ENCODE measurements around the gene H1-8.
"Not testable (repeated sequence)": the region's sequence is repeated elsewhere in the genome, so short reads cannot be mapped to it uniquely, and the experiment has no call there.

The H1-8 gene

GRCh38 chr3:129514563-129514962 lies 28.4 kb upstream of the H1-8 start:
- no peak for DNase-seq (ENCODE audit: low read depth in 1 of 2, low spot score in 1 of 2)

DNA sequence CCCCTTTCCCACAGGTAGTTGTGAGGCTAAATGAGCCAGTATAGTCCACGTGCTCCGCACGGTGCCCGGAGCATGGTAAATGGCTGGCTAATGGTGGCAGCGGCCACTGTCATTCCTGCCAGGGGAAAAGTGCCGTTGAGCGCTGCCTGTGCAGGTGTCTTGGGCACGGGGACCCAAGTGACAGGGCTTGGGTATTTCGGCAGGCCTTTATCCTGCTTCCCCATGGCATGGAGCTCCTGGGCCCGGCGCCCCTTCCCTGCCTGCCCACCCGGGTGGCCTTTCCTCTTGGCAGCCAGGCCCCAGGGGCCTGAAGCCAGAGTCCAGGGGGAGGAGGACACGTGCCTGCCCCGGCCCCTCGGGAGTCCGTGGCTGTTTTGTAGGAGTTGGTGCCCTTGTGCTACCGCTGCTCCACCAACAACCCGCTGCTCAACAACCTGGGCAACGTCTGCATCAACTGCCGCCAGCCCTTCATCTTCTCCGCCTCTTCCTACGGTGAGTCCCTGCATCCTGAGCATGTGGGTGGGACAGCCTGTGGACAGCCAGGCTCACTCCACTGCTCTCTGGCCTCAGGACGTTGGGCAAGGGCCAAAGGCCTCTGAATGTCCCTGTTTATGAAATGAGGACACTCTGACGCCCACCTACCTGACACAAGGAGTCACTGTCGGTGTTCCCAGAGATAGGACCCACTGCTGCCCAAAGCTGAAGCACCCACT lies 27.7 kb upstream of the H1-8 start:
- DNase-seq (ENCODE audit: low read depth in 1 of 2, low spot score in 1 of 2): not testable (repeated sequence)

- DNase-seq (ENCODE audit: low read depth in 1 of 2, low spot score in 1 of 2): not testable (repeated sequence)
Observed at GRCh38 chr3:129515821-129516432, 27.0 kb upstream of the H1-8 start.

- DNase-seq (ENCODE audit: low read depth in 1 of 2, low spot score in 1 of 2): no peak
Observed at GRCh38 chr3:129517516-129517915, 25.5 kb upstream of the H1-8 start.

- DNase-seq (ENCODE audit: low read depth in 1 of 2, low spot score in 1 of 2): no peak
Observed at GRCh38 chr3:129518038-129518561, 24.9 kb upstream of the H1-8 start.

DNA sequence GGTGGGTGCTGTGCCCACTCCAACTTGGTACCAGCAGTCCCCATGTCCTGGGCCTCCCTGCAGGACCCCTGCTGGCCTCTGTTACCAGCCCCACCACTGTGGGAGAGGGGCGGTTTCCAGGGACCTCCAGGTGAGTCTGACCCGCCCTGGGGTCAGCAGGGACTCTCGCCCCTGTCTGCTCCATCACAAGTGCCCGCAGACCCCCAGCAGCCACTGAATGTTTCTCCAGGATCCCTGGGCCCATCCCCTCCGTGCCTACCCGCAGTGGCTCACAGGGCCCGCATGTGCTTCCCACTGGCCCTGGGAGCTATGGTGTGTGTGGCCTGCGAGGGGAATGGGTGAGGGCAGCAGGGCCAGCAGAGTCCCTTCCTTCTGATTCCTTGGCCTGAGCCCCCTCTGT lies 24.4 kb upstream of the H1-8 start:
- no peak for DNase-seq (ENCODE audit: low read depth in 1 of 2, low spot score in 1 of 2)

- DNase-seq (ENCODE audit: low read depth in 1 of 2, low spot score in 1 of 2): no peak
Observed at GRCh38 chr3:129519449-129519848, 23.5 kb upstream of the H1-8 start.

- DNase-seq (ENCODE audit: low read depth in 1 of 2, low spot score in 1 of 2): no peak
Observed at GRCh38 chr3:129519896-129520715, 22.9 kb upstream of the H1-8 start.

DNA sequence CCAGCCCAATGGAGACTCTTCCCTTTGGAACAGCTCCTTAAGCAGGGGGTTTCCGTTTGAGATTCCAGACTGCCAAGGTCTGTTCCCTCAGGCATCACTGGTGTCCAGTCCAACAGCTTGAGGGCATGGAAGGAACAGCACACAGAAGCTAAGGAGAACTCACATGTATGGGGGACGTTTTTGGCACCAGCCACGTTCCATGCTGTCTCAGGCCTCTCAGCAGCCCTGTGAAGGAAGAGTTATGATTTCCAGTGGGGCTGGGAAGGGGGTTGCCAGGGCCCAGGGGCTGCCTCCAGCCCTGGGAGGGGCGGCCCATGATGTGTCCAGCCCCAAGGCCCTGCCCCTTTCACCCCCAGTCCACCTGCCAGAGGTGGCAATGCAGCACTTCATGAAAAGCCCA lies 22.0 kb upstream of the H1-8 start:
- no peak for DNase-seq (ENCODE audit: low read depth in 1 of 2, low spot score in 1 of 2)

DNA sequence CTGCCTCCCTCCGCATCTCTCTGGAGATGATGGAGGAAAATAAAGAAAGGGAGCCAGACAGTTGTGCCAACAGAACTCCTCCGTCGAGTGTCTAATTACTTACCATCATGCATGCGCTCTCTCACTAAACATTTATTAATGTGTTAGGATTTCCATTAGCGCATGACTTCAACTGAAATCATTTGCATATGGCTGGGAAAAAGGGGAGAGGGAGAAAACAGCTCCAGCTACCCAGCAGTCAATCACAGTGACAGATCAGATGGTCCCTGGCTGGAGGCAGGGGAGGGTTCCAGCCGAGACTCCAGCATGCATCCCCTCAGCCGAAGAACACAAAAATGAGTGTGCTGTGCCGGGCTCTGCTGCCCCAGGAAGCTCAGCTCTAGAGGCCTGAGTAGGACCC lies 21.4 kb upstream of the H1-8 start:
- no peak for DNase-seq (ENCODE audit: low read depth in 1 of 2, low spot score in 1 of 2)

GRCh38 chr3:129522953-129523352 lies 20.0 kb upstream of the H1-8 start:
- no peak for DNase-seq (ENCODE audit: low read depth in 1 of 2, low spot score in 1 of 2)

DNA sequence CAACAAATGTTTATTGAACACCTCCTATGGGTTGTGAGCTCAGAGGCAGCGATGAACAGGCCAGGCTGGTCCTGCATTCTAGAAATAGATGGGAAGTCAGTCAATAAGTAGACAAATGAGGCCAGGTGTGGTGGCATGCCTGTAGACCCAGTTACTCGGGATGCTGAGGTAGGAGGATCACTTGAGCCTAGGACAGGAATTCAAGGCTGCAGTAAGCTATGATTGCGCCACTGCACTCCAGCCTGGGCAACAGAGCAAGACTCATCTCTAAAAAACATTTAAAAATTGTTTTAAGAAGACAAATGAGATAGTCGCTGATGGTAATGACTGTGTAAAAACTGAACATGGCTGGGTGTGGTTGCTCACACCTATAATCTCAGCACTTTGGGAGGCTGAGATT lies 18.9 kb upstream of the H1-8 start:
- DNase-seq (ENCODE audit: low read depth in 1 of 2, low spot score in 1 of 2): no peak

- no peak for DNase-seq (ENCODE audit: low read depth in 1 of 2, low spot score in 1 of 2)
Observed at GRCh38 chr3:129525341-129525968, 17.5 kb upstream of the H1-8 start.

- no peak for DNase-seq (ENCODE audit: low read depth in 1 of 2, low spot score in 1 of 2)
Observed at GRCh38 chr3:129526121-129526900, 16.7 kb upstream of the H1-8 start.

DNA sequence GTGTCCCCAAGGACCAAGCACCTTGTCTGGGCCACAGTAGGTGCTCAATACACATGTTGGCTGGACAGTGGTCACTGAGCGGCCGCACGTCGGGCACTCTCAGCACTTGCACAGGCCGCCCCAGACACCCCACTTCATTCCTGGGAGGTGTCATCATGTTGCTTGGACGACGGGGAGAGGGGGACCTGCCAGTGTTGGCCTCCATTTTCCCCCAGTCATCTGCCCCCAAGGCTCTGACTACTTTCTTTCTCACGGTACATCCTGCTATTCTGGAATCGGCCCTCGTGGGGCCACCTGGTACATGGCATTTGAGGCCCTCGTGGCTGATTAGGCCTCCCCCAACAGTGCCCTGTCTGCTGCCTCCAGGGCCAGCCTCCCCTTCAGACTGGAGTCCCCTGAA lies 15.7 kb upstream of the H1-8 start:
- DNase-seq (ENCODE audit: low read depth in 1 of 2, low spot score in 1 of 2): no peak

GRCh38 chr3:129528589-129529100 lies 14.3 kb upstream of the H1-8 start, which contains the start of gene RHO:
RHO (plus strand) TSS chr3:129528639; CDS start chr3:129528734, 95 bp downstream.
- no peak for DNase-seq (ENCODE audit: low read depth in 1 of 2, low spot score in 1 of 2)

DNA sequence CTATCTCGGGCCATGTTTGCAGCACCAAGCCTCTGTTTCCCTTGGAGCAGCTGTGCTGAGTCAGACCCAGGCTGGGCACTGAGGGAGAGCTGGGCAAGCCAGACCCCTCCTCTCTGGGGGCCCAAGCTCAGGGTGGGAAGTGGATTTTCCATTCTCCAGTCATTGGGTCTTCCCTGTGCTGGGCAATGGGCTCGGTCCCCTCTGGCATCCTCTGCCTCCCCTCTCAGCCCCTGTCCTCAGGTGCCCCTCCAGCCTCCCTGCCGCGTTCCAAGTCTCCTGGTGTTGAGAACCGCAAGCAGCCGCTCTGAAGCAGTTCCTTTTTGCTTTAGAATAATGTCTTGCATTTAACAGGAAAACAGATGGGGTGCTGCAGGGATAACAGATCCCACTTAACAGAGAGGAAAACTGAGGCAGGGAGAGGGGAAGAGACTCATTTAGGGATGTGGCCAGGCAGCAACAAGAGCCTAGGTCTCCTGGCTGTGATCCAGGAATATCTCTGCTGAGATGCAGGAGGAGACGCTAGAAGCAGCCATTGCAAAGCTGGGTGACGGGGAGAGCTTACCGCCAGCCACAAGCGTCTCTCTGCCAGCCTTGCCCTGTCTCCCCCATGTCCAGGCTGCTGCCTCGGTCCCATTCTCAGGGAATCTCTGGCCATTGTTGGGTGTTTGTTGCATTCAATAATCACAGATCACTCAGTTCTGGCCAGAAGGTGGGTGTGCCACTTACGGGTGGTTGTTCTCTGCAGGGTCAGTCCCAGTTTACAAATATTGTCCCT lies 13.4 kb upstream of the H1-8 start:
- DNase-seq (ENCODE audit: low read depth in 1 of 2, low spot score in 1 of 2): no peak

DNA sequence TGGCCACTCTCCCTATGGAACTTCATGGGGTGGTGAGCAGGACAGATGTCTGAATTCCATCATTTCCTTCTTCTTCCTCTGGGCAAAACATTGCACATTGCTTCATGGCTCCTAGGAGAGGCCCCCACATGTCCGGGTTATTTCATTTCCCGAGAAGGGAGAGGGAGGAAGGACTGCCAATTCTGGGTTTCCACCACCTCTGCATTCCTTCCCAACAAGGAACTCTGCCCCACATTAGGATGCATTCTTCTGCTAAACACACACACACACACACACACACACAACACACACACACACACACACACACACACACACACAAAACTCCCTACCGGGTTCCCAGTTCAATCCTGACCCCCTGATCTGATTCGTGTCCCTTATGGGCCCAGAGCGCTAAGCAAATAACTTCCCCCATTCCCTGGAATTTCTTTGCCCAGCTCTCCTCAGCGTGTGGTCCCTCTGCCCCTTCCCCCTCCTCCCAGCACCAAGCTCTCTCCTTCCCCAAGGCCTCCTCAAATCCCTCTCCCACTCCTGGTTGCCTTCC lies 12.7 kb upstream of the H1-8 start:
- DNase-seq (ENCODE audit: low read depth in 1 of 2, low spot score in 1 of 2): no peak

- no peak for DNase-seq (ENCODE audit: low read depth in 1 of 2, low spot score in 1 of 2)
Observed at GRCh38 chr3:129530821-129531220, 12.2 kb upstream of the H1-8 start.

Data from activated CD4-positive, alpha-beta T cell treated with anti-CD3 and anti-CD28 coated beads, Interleukin-2, amount 50 U/mL, for 24 hours (primary cell).